Gastrocnemius medialis (tissue), 4 donors: ENCODE data around the gene PRSS57.

Experiments
- POLR2A ChIP-seq, 2 donors: fragments of 450-650 bp; IDR thresholded peaks; one replicate each; pipeline ENCODE4 v1.6.1; 2017; ENCODE audit warnings: antibody characterized with exemption in 2 of 2, mild to moderate bottlenecking in 2 of 2, moderate library complexity in 2 of 2
- TF ChIP-seq, protein P1 (sequence below), 5 experiments: fragments of 450-650 bp in 3 of 5; fragments of 200-600 bp in 2 of 5; sonication (generic) in 2 of 5; IDR thresholded peaks in 4 of 5; conservative IDR thresholded peaks in 1 of 5; 1 replicate in 4 of 5; 2 replicates in 1 of 5; pipeline ENCODE4 v1.5.1; 2016 to 2019; ENCODE audit warnings: antibody characterized with exemption in 5 of 5, mild to moderate bottlenecking in 3 of 5, moderate library complexity in 3 of 5

DNA sequence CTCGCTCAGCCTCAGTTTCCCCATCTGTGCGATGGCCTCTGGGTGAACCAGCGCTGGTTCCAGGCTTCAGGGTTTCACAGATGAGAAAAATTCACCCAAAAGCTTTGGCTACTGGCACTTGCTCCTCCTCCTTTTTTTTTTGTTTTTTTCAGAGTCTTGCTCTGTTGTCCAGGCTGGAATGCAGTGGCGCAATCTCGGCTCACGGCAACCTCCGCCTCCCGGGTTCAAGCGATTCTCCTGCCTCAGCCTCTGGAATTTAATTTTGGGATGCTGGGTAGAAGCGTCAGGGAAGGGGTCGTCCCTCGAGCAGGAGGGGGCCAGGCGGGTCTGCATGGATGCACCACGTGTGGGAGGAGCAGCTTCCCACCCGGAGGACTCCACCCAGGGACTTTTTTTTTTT lies 7.0 kb downstream of the PRSS57 start:
- TF ChIP-seq, protein P1, sequence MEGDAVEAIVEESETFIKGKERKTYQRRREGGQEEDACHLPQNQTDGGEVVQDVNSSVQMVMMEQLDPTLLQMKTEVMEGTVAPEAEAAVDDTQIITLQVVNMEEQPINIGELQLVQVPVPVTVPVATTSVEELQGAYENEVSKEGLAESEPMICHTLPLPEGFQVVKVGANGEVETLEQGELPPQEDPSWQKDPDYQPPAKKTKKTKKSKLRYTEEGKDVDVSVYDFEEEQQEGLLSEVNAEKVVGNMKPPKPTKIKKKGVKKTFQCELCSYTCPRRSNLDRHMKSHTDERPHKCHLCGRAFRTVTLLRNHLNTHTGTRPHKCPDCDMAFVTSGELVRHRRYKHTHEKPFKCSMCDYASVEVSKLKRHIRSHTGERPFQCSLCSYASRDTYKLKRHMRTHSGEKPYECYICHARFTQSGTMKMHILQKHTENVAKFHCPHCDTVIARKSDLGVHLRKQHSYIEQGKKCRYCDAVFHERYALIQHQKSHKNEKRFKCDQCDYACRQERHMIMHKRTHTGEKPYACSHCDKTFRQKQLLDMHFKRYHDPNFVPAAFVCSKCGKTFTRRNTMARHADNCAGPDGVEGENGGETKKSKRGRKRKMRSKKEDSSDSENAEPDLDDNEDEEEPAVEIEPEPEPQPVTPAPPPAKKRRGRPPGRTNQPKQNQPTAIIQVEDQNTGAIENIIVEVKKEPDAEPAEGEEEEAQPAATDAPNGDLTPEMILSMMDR (IDR thresholded peaks at IDR 0.05 in 4 of 5, conservative IDR thresholded peaks at IDR 0.05 in 1 of 5) = no peak
- TF ChIP-seq POLR2A (IDR thresholded peaks at IDR 0.05) = no peak
